WERI-Rb-1 (cell line): Measurements from ENCODE around the gene MYLK2.

Experiments used
- DNase-seq: peaks from one replicate; pipeline ENCODE4 v3.0.0-alpha.2; 2020
- H3K27ac ChIP-seq: fragments of 250-450 bp; sonication (Bioruptor Pico); 2 replicates; pipeline ENCODE4 v1.5.1; 2020; ENCODE audit warnings: mild to moderate bottlenecking, moderate library complexity
- H3K27me3 ChIP-seq: fragments of 250-450 bp; sonication (Bioruptor Pico); 2 replicates; pipeline ENCODE4 v1.5.1; 2021; ENCODE audit warnings: mild to moderate bottlenecking, low read depth, moderate library complexity; ENCODE audit not compliant: insufficient read depth, severe bottlenecking
- H3K36me3 ChIP-seq: fragments of 250-450 bp; sonication (Bioruptor Pico); 2 replicates; pipeline ENCODE4 v1.5.1; 2020; ENCODE audit warnings: mild to moderate bottlenecking, moderate library complexity
- H3K4me3 ChIP-seq: 2 replicates; pipeline ENCODE4 v1.5.1; 2011; ENCODE audit warnings: low read depth, mild to moderate bottlenecking, control low read depth, low read length
- H3K9me3 ChIP-seq: fragments of 250-450 bp; sonication (Bioruptor Pico); 2 replicates; pipeline ENCODE4 v1.5.1; 2021; ENCODE audit warnings: mild to moderate bottlenecking, moderate library complexity; ENCODE audit not compliant: severe bottlenecking
- TF ChIP-seq, protein P1 (sequence below): IDR thresholded peaks from 2 replicates; pipeline ENCODE4 v1.5.1; 2011; ENCODE audit warnings: low read depth, mild to moderate bottlenecking, control low read depth, inconsistent platforms, low read length

MYLK2 gene

DNA sequence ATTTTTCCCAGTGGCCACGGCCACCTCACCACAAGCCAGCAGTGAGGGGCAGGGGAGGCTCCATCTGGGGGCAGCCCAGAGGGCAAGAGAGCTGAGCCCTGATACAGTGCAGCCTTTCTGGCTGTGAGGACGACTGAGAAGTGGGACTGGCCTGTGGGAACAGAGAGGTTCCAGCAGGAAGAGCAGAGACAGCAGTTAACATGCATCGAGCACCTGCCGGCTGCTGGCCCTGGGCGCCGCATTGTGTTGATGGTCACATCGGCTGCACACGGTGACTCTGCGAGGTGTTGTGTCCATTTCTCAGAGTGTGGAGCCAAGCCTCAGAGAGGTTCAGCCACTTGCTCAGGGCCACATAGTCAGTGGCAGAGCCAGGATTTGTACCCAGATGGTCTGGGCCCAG lies 16.4 kb downstream of the MYLK2 start:
- Histone ChIP-seq H3K36me3 (no peaks in the 10 kb centered on the region), H3K9me3 (no peaks in the 10 kb centered on the region), H3K4me3 (no peak overlapping the region), H3K27ac (no peak overlapping the region), H3K27me3 (no peaks in the 10 kb centered on the region)
- no peak for DNase-seq
- TF ChIP-seq, protein P1, sequence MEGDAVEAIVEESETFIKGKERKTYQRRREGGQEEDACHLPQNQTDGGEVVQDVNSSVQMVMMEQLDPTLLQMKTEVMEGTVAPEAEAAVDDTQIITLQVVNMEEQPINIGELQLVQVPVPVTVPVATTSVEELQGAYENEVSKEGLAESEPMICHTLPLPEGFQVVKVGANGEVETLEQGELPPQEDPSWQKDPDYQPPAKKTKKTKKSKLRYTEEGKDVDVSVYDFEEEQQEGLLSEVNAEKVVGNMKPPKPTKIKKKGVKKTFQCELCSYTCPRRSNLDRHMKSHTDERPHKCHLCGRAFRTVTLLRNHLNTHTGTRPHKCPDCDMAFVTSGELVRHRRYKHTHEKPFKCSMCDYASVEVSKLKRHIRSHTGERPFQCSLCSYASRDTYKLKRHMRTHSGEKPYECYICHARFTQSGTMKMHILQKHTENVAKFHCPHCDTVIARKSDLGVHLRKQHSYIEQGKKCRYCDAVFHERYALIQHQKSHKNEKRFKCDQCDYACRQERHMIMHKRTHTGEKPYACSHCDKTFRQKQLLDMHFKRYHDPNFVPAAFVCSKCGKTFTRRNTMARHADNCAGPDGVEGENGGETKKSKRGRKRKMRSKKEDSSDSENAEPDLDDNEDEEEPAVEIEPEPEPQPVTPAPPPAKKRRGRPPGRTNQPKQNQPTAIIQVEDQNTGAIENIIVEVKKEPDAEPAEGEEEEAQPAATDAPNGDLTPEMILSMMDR = no peak

DNA sequence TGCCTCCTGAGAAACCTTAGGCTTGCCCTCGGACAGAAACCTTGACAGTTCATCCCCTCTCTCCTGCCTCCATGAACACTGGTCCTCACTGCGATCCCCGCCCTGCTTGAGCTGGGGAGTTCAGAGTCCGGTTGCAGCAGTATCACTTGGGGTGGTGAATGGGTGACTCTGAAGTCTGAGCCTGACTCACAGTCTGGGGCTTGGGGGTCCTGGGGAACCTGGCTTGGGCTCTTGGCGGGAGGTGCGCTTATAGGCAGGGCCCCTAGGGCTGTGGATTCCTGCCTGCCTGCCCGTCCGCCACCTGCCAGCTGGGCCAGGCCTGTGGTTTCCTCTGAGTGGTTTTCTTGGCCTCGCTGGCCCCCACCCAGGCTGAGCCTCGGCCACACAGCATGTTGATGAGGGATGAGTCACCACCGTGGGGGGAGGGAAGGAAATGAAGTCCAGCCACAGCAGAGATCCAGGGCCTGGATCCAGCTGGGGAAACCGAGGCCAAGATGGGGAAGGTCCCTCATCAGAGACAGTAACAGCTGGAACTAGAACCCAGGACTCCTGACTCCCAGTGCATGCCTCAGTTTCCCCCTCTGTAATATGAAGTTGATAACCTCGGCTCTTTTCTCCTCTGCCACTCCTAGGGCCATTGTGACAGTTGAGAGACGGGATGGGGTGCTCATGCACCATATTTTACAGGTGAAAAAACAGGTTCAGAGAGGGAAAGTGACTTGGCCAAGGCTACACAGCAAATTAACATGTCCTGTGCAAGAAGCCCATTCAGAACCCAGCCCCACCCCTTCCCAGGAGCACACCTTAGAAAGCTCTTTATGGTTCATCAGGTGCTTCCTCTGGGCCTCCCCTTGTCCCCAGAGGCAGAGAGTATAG lies 17.1 kb downstream of the MYLK2 start:
- no peaks in the 10 kb centered on the region for H3K36me3 ChIP-seq
- peak; percentile 41 for DNase-seq
- H3K4me3 ChIP-seq = no peak overlapping the region
- TF ChIP-seq, protein P1 = no peak
- no peaks in the 10 kb centered on the region for H3K9me3 ChIP-seq
- no peak overlapping the region for H3K27ac ChIP-seq
- no peaks in the 10 kb centered on the region for H3K27me3 ChIP-seq

DNA sequence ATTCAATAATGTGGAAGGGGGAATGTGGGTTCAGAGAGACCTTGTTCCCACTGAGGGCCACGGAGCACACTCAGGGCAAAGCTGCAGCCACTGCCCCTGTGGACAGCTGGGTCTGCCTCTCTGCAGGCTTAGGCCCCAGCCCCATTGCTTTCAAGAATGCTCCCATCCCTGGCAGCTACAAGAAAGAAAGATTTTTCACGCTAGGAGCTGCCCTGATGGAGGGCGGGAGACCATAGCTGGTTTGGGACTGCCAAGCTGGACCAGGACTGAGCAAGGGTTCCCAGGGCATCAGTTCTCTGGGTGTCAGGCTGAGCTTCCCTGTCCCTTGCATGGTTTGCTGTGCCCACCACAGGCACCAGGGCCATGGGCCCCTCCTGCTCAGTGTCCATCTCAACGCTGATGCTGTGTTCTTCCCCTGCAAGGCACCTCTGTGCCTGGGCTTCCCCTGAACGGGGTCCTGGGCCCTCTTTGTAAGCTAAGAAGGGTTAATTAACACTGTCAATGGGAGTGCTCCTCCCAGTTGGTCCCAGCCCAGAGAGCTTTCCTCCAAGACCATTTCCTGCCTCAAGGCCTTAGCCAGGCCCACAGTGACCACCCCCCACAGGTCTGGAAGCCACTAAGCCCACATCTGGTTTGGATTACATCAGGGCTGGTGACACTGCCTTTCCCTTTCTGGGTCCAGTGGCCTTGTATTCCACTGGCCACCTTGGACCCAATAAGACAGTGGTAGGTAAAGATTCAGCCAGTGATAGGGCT lies 17.9 kb downstream of the MYLK2 start:
- Histone ChIP-seq H3K4me3 (no peak overlapping the region), H3K36me3 (no peaks in the 10 kb centered on the region), H3K9me3 (no peaks in the 10 kb centered on the region), H3K27ac (no peak overlapping the region), H3K27me3 (no peaks in the 10 kb centered on the region)
- TF ChIP-seq, protein P1 = no peak
- DNase-seq = no peak

DNA sequence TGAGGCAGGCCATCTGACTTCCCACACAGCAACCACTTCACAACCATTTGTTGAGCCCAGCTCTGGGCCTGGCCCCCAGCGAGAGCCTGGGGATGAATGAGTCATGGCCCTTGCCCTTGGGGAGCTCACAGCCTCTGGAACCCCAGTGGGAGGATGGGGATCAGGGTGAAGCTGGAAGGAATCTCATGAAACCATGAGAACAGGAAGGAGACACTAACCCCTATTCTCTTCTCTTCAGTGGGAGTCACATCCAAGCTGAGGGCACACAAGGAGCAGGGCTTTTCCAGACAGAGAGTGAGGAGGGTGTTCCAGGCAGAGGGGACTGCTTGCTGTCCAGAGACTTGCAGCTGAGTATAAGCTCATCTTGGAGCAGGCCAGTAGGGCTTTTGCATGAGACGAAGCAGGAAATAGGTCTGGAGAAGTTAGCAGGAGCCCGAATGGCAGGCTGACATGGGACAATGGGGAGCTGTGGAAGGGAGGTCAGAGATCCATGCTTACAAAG lies 18.8 kb downstream of the MYLK2 start:
- Histone ChIP-seq H3K36me3 (no peaks in the 10 kb centered on the region), H3K4me3 (no peak overlapping the region)

DNA sequence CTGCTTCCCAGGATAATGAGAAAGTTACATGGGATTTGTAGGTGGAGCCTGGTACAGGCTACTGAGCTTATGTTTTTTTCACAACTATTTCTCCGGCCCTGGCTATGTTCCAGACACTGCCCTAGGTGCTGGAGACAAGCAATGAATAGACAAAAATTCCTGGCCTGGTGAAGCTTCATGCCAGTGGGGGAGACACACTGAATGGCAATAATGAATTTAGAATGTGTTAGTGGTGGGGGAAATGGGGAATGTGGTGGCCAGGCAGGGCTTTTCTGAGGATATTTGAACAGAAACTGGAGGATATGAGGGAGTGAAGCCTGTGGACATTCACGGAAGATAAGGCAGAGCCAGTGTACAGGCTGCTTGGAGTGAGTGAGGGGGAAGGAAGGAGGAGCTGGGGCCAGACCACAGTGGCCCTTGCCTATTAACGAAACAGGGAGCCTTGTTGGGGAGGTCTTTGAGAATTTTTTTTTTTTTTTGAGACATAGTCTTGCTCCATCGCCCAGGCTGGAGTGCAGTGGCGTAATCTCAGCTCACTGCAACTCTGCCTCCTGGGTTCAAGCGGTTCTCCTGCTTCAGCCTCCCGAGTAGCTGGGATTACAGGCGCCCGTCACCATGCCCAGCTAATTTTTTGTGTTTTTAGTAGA lies 19.6 kb downstream of the MYLK2 start:
- no peaks in the 10 kb centered on the region for H3K36me3 ChIP-seq
- TF ChIP-seq, protein P1 = no peak
- H3K9me3 ChIP-seq = no peaks in the 10 kb centered on the region
- H3K27ac ChIP-seq = no peak overlapping the region
- H3K4me3 ChIP-seq = no peak overlapping the region
- no peak for DNase-seq
- no peaks in the 10 kb centered on the region for H3K27me3 ChIP-seq

More for the DNA sequence above, 18.8 kb downstream of the MYLK2 start:
- TF ChIP-seq, protein P1 = no peak
- Histone ChIP-seq H3K27me3 (no peaks in the 10 kb centered on the region), H3K9me3 (no peaks in the 10 kb centered on the region), H3K27ac (no peak overlapping the region)
- no peak for DNase-seq
